Astrocyte of the spinal cord (primary cell): ENCODE measurements around the gene BSN.

Experiments
- DNase-seq: peaks from one replicate; pipeline ENCODE4 v3.0.0; 2011; ENCODE audit warnings: low read depth, low spot score
- H3K4me3 ChIP-seq: 2 replicates; pipeline ENCODE4 v1.5.1; 2011; ENCODE audit warnings: low read depth, mild to moderate bottlenecking, low read length, moderate library complexity
- in situ Hi-C: cut with HindIII; loops from 2 replicates; pipeline ENCODE4 v1.10.0; 2017; ENCODE audit warnings: low sequenced_read_pairs
- TF ChIP-seq, protein P1 (sequence below): IDR thresholded peaks from 2 replicates; pipeline ENCODE4 v1.5.1; 2012; ENCODE audit warnings: low read depth, mild to moderate bottlenecking, low read length, inconsistent platforms

The BSN gene

DNA sequence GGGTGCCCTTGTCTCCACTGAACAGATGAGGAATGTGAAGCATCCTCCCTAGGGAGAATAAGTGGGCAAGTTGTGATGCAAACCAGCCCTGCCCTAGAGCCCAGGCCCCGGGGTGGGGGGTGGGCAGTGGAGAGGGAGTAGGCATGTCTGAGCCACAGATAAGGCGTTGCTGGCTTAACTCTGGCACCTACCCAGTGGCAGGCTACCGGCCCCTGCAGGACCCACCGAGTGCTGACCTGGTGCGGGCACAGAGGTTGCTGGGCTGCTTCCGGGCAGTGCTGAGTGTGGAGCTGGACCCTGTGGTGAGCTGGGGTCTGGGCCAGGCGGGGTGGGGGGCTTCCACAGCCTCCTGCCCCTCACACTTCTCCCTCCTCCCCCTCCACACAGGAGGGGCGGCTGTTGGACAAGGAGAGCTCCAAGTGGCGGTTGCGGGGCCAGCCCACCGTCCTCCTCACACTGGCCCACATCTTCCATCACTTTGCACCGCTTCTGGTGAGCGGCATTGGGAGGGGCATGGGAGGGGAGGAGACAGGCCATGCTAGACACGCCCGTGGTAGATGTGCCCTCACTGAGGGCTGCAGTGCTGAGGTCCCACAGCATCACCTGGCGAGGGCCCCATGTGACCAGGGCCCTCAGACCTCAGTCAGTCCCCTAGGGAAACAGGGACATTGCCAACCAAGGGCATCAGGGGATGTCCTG lies 145.2 kb downstream of the BSN start:
- H3K4me3 ChIP-seq: no peak overlapping the region
- TF ChIP-seq, protein P1, sequence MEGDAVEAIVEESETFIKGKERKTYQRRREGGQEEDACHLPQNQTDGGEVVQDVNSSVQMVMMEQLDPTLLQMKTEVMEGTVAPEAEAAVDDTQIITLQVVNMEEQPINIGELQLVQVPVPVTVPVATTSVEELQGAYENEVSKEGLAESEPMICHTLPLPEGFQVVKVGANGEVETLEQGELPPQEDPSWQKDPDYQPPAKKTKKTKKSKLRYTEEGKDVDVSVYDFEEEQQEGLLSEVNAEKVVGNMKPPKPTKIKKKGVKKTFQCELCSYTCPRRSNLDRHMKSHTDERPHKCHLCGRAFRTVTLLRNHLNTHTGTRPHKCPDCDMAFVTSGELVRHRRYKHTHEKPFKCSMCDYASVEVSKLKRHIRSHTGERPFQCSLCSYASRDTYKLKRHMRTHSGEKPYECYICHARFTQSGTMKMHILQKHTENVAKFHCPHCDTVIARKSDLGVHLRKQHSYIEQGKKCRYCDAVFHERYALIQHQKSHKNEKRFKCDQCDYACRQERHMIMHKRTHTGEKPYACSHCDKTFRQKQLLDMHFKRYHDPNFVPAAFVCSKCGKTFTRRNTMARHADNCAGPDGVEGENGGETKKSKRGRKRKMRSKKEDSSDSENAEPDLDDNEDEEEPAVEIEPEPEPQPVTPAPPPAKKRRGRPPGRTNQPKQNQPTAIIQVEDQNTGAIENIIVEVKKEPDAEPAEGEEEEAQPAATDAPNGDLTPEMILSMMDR: no peak
- DNase-seq: no peak
- in situ Hi-C loops: no loop called here

DNA sequence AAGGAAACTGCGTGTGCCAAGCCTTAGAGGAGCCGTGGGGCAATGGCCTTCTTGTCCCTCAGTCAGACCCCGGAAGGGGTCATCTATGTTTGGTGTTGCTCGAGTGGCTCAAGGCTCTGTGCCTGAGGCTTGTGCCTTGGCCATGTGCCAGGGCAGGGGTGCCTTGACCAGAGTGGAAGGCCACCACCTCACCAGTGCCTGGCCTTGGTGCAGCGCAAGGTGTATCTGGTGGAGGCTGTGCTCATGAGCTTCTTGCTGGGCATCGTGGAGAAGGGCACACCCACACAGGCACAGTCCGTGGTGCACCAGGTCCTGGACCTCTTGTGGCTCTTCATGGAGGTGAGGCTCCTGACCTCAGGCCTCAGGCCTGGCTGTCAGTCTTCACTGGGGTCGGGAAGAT lies 145.7 kb downstream of the BSN start:
- no peak for DNase-seq
- no peak overlapping the region for H3K4me3 ChIP-seq
- TF ChIP-seq, protein P1: no peak
- in situ Hi-C loops: no loop called here

DNA sequence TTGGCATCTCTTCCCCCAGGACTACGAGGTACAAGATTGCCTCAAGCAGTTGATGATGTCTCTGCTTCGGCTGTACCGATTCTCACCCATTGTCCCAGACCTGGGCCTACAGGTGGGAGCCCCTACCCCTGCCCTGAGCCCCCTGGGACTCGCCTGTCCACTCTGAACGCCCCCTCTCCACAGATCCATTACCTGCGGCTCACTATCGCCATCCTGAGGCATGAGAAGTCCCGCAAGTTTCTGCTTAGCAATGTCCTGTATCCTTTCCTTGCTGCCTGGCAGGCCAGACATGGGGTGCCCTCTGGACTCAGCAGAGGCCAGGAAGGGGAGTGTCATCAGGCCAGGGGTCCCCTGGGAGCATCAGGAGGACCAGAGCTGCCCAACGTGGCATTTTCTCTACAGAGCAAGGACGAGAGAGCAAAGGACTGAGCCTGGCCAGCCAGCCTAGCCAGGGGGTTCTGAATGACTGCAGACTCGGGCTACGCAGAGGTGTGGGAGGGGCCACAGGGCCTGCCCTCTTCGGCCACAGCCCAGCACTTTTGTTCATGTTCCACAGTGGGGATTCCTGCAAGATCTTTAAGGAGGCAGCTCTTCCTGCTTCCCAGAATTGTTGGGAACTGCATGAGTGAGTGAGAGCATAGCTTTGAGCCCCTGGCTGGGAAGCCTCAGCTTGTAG lies 146.3 kb downstream of the BSN start:
- H3K4me3 ChIP-seq: no peak overlapping the region
- in situ Hi-C loops: no loop called here
- TF ChIP-seq, protein P1: no peak
- DNase-seq: no peak

DNA sequence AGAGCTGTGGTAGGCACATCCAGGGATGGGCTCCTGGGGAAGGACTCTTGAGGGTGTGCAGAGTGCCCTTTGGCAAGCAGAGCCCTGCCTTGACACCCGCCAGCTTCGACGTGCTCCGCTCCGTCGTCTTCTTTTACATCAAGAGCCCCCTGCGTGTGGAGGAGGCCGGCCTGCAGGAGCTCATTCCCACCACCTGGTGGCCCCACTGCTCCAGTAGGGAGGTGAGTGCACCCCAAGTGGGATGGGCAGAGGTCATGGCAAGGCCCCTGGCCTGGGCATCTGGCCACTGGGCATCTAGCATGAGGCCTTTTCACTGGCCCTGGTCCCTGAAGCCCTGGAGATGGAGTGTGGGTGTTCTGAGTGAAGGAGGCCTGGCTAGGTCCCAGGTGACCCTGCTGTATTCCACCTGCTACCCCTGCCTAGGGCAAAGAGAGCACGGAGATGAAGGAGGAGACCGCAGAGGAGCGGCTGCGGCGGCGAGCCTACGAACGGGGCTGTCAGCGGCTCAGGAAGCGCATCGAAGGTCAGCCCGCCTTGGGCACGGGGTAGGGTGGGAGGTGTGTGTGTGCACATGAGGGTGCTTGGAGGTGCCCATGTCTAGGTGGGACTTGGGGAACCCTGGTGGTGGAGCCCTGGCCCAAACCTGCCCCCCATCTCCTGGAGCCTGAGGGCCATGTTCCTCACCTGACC lies 147.3 kb downstream of the BSN start:
- in situ Hi-C loops: no loop called here

DNA sequence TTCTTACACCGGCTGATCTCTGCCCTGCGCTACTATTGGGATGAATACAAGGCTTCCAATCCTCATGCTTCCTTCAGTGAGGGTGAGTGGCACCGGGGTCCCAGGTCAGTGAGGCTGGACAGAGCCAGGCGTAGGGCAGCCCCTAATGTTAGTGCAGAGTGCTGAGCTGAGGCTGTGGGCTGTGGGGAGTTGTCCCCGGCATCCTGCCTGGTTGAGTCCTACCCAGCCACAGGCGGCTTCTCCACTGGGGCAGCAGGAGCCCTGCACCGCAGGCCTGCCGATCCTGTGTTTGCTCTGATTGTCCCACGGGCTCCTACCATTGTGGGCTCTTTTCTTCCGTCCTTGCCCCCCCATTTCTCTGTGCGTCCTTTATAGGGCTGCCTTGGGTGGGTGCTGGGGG lies 148.4 kb downstream of the BSN start:
- TF ChIP-seq, protein P1: no peak
- no peak overlapping the region for H3K4me3 ChIP-seq
- in situ Hi-C loops: no loop called here
- DNase-seq: no peak

More for the DNA sequence above, 147.3 kb downstream of the BSN start:
- no peak for DNase-seq
- TF ChIP-seq, protein P1: peak; percentile 78
- no peak overlapping the region for H3K4me3 ChIP-seq

DNA sequence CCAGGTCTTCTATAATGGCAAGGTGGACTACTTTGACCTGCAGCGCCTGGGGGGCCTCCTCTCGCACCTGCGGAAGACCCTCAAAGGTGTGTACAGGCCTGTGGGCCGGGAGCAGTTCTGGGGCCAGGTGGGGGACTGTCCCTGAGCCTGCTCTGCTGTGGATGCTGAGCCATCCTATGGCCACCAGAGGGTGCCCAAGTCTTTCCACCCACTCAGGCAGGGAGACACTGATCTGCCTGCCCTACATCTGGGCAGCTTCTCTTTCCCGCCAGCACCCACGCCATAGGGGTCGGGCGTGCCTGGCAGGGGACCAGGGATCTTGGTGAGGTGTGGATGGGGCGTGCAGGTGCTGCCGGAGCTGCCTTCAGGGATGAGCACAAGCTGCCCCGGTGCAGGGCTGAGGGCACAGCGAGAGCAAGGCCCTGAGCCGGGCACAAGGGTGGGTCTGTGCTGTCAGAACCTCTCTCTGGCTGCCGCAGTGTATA lies 149.2 kb downstream of the BSN start:
- peak; percentile 53 for DNase-seq
- in situ Hi-C loops: no loop called here
- TF ChIP-seq, protein P1: peak; percentile 92
- H3K4me3 ChIP-seq: no peak overlapping the region
